Raji (cell line): ENCODE measurements around the gene TSPAN15.

Experiments used
- POLR2A ChIP-seq: IDR thresholded peaks from 2 replicates; pipeline ENCODE4 v1.6.1; 2011; ENCODE audit warnings: low read depth, low read length, control low read depth; ENCODE audit not compliant: insufficient read depth

TSPAN15 gene

GRCh38 chr10:69451209-69451783 lies at the start of gene TSPAN15:
Gene TSPAN15, plus strand, starts transcription at chr10:69451465. Its CDS starts 130 bp downstream, at chr10:69451595.
- TF ChIP-seq POLR2A: no peak

- TF ChIP-seq POLR2A: no peak
These were observed 48.9 kb upstream of the TSPAN15 start for GRCh38 chr10:69402386-69402785.

- TF ChIP-seq POLR2A: no peak
These were observed 48.2 kb upstream of the TSPAN15 start for GRCh38 chr10:69403066-69403465.

GRCh38 chr10:69403519-69403918 lies 47.7 kb upstream of the TSPAN15 start:
- TF ChIP-seq POLR2A: no peak

- TF ChIP-seq POLR2A: no peak
These were observed 46.5 kb upstream of the TSPAN15 start for GRCh38 chr10:69404786-69405185.

GRCh38 chr10:69405221-69405620 lies 46.0 kb upstream of the TSPAN15 start:
- no peak for TF ChIP-seq POLR2A

GRCh38 chr10:69406302-69406811 lies 44.9 kb upstream of the TSPAN15 start:
- TF ChIP-seq POLR2A: no peak

GRCh38 chr10:69406816-69407580 lies 44.3 kb upstream of the TSPAN15 start:
- no peak for TF ChIP-seq POLR2A

GRCh38 chr10:69407621-69408301 lies 43.5 kb upstream of the TSPAN15 start:
- TF ChIP-seq POLR2A: no peak

GRCh38 chr10:69408318-69409175 lies 42.7 kb upstream of the TSPAN15 start:
- TF ChIP-seq POLR2A: peak; percentile 61

- no peak for TF ChIP-seq POLR2A
These were observed 42.1 kb upstream of the TSPAN15 start for GRCh38 chr10:69409176-69409495.

GRCh38 chr10:69409968-69410367 lies 41.3 kb upstream of the TSPAN15 start:
- TF ChIP-seq POLR2A: no peak

GRCh38 chr10:69410487-69410886 lies 40.8 kb upstream of the TSPAN15 start:
- no peak for TF ChIP-seq POLR2A

- no peak for TF ChIP-seq POLR2A
These were observed 39.8 kb upstream of the TSPAN15 start for GRCh38 chr10:69411476-69411875.

GRCh38 chr10:69412232-69412790 lies 39.0 kb upstream of the TSPAN15 start:
- TF ChIP-seq POLR2A: no peak
